ENCODE measurements around the gene FXN.

DNA sequence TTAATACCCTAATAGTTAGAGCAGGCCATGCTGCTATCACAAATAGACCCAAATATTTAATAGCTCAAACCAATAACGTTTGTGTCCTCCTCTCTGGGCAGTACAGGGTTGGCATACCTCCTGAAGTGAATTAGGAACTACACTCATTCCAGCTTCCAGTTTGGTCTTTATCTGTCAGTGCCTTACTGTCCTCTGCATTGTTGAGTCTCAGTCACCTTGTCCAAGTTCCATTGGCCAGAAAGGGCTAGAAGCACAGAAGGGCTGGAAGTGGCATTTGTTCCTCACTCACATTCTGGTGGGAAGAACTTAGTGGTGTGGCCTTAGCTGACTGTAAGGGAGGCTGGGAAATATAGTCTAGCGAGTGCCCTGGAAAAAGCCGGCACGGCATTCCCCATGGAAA is 11.2 kb downstream of the FXN start:
- TF ChIP-seq, protein P1, sequence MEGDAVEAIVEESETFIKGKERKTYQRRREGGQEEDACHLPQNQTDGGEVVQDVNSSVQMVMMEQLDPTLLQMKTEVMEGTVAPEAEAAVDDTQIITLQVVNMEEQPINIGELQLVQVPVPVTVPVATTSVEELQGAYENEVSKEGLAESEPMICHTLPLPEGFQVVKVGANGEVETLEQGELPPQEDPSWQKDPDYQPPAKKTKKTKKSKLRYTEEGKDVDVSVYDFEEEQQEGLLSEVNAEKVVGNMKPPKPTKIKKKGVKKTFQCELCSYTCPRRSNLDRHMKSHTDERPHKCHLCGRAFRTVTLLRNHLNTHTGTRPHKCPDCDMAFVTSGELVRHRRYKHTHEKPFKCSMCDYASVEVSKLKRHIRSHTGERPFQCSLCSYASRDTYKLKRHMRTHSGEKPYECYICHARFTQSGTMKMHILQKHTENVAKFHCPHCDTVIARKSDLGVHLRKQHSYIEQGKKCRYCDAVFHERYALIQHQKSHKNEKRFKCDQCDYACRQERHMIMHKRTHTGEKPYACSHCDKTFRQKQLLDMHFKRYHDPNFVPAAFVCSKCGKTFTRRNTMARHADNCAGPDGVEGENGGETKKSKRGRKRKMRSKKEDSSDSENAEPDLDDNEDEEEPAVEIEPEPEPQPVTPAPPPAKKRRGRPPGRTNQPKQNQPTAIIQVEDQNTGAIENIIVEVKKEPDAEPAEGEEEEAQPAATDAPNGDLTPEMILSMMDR (IDR thresholded peaks at IDR 0.05) = no peak
- TF ChIP-seq, protein P2, sequence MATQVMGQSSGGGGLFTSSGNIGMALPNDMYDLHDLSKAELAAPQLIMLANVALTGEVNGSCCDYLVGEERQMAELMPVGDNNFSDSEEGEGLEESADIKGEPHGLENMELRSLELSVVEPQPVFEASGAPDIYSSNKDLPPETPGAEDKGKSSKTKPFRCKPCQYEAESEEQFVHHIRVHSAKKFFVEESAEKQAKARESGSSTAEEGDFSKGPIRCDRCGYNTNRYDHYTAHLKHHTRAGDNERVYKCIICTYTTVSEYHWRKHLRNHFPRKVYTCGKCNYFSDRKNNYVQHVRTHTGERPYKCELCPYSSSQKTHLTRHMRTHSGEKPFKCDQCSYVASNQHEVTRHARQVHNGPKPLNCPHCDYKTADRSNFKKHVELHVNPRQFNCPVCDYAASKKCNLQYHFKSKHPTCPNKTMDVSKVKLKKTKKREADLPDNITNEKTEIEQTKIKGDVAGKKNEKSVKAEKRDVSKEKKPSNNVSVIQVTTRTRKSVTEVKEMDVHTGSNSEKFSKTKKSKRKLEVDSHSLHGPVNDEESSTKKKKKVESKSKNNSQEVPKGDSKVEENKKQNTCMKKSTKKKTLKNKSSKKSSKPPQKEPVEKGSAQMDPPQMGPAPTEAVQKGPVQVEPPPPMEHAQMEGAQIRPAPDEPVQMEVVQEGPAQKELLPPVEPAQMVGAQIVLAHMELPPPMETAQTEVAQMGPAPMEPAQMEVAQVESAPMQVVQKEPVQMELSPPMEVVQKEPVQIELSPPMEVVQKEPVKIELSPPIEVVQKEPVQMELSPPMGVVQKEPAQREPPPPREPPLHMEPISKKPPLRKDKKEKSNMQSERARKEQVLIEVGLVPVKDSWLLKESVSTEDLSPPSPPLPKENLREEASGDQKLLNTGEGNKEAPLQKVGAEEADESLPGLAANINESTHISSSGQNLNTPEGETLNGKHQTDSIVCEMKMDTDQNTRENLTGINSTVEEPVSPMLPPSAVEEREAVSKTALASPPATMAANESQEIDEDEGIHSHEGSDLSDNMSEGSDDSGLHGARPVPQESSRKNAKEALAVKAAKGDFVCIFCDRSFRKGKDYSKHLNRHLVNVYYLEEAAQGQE (IDR thresholded peaks at IDR 0.05; ENCODE audit: insufficient read depth in 1 of 2, low read depth in 2 of 2, low read length in 1 of 2) = no peak
- TF ChIP-seq SIN3A (IDR thresholded peaks at IDR 0.05; ENCODE audit: borderline replicate concordance, insufficient read depth, low read depth, low read length) (no peak), POLR2AphosphoS5 (IDR thresholded peaks at IDR 0.05; ENCODE audit: low read depth, low read length) (no peak), TCF7L2 (IDR thresholded peaks at IDR 0.05; ENCODE audit: low read depth, low read length) (no peak)

Measured in Panc1 (cell line).